Esophagus squamous epithelium (tissue), 4 donors: ENCODE data around the gene DCP1B.

Experiments used
- POLR2A ChIP-seq, 4 donors: fragments of 450-650 bp; IDR thresholded peaks; one replicate each; pipeline ENCODE4 v1.6.1; 2017; ENCODE audit warnings: antibody characterized with exemption in 4 of 4, mild to moderate bottlenecking in 4 of 4, moderate library complexity in 3 of 4
- TF ChIP-seq, protein P1 (sequence below), 6 experiments: fragments of 450-650 bp in 4 of 6; fragments of 200-600 bp in 2 of 6; sonication (generic) in 2 of 6; IDR thresholded peaks; one replicate each; pipeline ENCODE4 v1.5.1; 2016 to 2019; ENCODE audit warnings: antibody characterized with exemption in 6 of 6, mild to moderate bottlenecking in 4 of 6, moderate library complexity in 4 of 6

DNA sequence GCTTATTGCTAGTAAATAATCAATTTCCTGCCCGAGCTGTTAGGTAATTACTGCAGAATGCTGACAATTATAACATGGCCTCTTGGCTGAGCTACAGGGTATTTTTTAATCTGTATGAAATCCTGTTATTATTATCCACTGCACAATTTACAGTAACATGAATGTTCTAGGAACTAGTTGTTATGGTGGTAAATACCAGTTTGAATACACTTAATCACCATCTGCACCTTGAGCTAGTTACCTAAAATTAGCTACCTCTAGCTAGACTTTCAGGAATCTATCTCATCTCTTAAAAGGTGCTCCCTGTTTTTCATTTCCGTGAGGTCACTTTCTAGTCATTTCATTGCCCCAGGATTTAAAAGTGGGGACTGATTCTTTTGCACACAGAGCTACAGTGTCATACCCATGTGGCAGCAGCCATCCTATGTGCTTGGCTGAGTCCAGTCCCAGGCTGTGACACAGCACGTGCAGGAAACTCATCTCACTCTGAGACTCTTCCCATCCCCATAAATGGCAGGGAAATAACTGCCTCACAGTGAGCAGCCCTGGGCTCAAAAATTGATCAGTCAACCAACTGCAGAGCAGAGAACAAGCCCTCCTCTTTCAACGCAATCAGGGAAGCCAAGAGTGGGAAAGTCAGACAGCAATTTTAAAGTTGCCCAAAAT lies 37.6 kb downstream of the DCP1B start:
- TF ChIP-seq, protein P1, sequence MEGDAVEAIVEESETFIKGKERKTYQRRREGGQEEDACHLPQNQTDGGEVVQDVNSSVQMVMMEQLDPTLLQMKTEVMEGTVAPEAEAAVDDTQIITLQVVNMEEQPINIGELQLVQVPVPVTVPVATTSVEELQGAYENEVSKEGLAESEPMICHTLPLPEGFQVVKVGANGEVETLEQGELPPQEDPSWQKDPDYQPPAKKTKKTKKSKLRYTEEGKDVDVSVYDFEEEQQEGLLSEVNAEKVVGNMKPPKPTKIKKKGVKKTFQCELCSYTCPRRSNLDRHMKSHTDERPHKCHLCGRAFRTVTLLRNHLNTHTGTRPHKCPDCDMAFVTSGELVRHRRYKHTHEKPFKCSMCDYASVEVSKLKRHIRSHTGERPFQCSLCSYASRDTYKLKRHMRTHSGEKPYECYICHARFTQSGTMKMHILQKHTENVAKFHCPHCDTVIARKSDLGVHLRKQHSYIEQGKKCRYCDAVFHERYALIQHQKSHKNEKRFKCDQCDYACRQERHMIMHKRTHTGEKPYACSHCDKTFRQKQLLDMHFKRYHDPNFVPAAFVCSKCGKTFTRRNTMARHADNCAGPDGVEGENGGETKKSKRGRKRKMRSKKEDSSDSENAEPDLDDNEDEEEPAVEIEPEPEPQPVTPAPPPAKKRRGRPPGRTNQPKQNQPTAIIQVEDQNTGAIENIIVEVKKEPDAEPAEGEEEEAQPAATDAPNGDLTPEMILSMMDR (IDR thresholded peaks at IDR 0.05) = no peak
- TF ChIP-seq POLR2A (IDR thresholded peaks at IDR 0.05) = no peak
